ENCODE measurements around the gene RASD1.

RASD1 gene

DNA sequence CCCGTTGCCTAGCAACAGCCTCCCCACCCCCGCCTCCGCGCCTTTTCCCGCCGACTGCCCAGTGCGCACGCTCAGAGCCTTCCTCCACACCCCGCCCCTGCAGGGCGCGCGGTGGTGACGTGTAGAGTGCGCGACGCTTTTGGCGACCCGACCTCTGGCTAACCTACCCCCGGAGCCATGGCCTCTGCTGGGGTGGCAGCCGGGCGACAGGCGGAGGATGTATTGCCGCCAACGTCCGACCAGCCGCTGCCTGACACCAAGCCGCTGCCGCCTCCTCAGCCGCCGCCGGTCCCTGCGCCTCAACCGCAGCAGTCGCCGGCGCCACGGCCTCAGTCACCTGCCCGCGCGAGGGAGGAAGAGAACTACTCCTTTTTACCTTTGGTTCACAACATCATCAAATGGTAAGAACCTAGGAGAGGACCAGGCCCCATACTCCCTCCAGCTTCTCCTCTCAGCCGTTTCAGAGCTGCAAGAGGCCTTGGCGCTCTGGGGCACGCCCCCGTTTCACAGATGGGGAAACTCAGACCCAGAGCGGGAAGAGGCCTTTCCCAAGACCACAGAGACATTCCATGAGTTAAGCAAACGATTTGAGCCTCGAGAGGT lies 19.2 kb downstream of the RASD1 start, which contains the start of gene MED9:
MED9 (plus strand) TSS at position 136 of the 603 bp plus-strand sequence; CDS start at position 178, 42 bp downstream.
- TF ChIP-seq, protein P1, sequence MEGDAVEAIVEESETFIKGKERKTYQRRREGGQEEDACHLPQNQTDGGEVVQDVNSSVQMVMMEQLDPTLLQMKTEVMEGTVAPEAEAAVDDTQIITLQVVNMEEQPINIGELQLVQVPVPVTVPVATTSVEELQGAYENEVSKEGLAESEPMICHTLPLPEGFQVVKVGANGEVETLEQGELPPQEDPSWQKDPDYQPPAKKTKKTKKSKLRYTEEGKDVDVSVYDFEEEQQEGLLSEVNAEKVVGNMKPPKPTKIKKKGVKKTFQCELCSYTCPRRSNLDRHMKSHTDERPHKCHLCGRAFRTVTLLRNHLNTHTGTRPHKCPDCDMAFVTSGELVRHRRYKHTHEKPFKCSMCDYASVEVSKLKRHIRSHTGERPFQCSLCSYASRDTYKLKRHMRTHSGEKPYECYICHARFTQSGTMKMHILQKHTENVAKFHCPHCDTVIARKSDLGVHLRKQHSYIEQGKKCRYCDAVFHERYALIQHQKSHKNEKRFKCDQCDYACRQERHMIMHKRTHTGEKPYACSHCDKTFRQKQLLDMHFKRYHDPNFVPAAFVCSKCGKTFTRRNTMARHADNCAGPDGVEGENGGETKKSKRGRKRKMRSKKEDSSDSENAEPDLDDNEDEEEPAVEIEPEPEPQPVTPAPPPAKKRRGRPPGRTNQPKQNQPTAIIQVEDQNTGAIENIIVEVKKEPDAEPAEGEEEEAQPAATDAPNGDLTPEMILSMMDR (conservative IDR thresholded peaks at IDR 0.05; ENCODE audit: low read length), result no peak
- peak within 1 kb of the TSS; percentile 96 for H3K4me3 ChIP-seq (ENCODE audit: low read length)
- peak; percentile 87 for DNase-seq (ENCODE audit: low read depth)

DNA sequence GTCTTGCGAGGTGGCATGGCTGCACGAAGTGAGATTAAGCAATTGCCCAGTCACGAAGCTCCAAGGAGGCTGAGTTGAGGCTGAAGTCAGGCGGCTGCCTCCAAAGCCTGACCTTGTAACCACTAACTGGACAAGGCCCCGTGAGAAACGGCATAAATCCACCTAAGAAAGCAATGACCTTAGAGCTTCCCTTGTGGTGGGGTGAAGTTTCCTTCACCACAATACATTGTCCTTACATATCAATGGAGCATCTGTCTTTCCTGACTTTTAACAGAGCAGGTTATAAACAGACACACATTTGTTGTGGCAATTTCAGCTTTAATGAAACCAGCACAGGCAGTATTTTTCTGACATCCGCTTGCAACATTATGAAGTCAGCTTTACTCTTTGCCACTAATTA lies 21.9 kb downstream of the RASD1 start:
- H3K4me3 ChIP-seq (ENCODE audit: low read length), result no peak overlapping the region
- no peak for DNase-seq (ENCODE audit: low read depth)
- TF ChIP-seq, protein P1 (conservative IDR thresholded peaks at IDR 0.05; ENCODE audit: low read length), result no peak

DNA sequence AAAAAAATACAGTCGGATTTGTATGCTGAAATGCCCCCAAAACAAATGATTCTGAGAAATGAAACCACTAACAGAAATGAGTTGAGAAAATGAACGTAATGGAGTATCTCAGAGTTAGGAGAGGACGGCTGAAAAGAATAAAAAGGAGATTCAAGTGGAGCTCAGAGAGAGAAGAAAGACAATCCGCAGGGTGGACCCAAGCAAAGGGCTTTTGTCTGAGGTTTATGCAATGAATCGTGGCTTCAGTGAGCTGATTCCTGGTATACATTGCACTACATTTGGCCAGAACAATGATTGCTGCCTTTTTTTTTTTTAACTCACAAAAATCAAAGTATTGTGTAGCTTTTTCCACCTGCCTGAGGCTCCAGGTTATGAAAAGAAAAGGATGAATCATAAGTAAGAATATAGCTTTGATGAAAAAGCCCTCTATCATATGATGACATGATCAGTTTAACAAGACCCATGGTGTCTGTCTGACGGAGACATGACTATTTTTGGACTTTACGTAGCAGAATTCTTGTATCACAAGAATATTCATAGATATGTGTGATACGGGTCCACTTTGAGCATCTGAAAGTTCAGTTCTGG lies 23.8 kb downstream of the RASD1 start:
- no peak for DNase-seq (ENCODE audit: low read depth)
- H3K4me3 ChIP-seq (ENCODE audit: low read length), result no peak overlapping the region
- TF ChIP-seq, protein P1 (conservative IDR thresholded peaks at IDR 0.05; ENCODE audit: low read length), result no peak

DNA sequence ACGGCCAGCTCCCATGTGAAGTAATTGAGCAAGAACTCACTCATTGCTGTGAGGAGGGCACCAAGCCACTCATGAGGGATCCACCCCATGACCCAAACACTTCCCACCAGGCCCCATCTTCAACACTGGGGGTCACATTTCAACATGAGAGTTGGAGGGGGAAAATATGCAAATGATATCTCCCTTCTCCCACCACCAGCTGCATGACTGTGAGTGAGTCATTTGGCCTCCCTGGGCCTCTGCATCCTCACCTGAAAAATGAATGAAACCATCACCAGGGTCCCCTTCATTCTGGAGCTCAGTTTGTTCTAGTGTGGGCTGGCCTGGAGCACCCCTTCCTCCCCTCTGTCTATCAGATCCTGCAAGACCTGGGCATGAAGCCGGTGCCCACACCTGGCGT lies 26.2 kb downstream of the RASD1 start:
- DNase-seq (ENCODE audit: low read depth), result no peak
- TF ChIP-seq, protein P1 (conservative IDR thresholded peaks at IDR 0.05; ENCODE audit: low read length), result no peak
- H3K4me3 ChIP-seq (ENCODE audit: low read length), result no peak overlapping the region

DNA sequence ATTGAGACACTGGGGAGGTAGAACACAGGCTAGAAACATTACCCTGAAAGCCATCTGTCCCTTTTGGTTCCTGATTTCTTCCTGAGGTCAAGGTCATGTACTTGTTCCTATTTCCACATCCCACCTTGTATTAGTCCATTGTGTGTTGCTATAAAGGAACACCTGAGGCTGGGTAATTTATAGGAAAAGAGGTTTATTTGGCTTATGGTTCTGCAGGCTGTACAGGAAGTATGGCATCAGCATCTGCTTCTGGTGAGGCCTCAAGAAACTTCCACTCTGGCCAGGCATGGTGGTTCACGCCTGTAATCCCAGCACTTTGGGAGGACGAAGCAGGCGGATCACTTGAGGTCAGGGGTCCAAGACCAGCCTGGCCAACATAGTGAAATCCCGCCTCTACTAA lies 26.8 kb downstream of the RASD1 start:
- no peak for DNase-seq (ENCODE audit: low read depth)
- no peak overlapping the region for H3K4me3 ChIP-seq (ENCODE audit: low read length)
- TF ChIP-seq, protein P1 (conservative IDR thresholded peaks at IDR 0.05; ENCODE audit: low read length), result no peak

DNA sequence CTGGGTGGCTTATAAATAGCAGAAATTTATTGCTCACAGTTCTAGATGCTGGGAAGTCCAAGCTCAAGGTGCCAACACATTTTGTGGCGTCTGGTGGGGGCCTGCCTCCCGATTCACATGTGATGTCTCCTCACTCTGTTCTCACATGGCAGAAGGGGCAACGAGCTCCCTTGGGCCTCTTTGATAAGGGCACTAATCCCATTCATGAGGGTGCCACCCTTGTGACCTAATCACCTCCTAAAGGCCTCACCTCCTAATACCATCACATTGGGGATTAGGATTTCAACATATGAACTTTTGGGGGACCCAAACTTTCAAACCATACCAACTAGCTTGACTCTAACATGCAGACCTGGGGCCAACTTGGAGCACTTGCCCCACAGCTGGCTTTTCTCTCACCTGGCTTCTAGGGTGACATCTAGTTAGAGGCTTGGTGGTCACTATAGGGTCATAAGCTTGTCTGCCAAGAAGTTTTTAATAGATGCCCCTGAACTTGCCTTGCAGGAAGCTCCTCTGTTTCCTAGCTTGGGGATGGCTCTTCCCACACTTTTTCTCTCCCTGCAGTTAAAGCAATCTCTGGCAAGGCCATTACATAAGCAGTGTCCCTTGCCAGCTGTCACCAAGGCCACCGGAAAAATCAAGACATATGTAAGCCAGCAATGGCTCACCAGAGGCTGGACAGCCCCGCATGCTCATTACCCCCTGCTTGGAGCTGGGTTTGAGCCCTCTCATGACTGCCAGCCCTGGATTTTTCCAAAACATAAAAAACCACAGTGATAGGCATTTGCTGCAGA lies 27.8 kb downstream of the RASD1 start:
- no peak for DNase-seq (ENCODE audit: low read depth)
- no peak overlapping the region for H3K4me3 ChIP-seq (ENCODE audit: low read length)
- TF ChIP-seq, protein P1 (conservative IDR thresholded peaks at IDR 0.05; ENCODE audit: low read length), result no peak
